HL-60 (cell line): ENCODE data around the gene ACP6.

Source experiments
- TF ChIP-seq, protein P1 (sequence below): IDR thresholded peaks from 2 replicates; pipeline ENCODE4 v1.6.1; 2012; ENCODE audit warnings: low read depth; ENCODE audit not compliant: insufficient replicate concordance
- TF ChIP-seq, protein P2 (sequence below): IDR thresholded peaks from one replicate; pipeline ENCODE4 v1.5.1; 2011; ENCODE audit warnings: low read length, control low read depth, inconsistent platforms; ENCODE audit not compliant: insufficient read depth

DNA sequence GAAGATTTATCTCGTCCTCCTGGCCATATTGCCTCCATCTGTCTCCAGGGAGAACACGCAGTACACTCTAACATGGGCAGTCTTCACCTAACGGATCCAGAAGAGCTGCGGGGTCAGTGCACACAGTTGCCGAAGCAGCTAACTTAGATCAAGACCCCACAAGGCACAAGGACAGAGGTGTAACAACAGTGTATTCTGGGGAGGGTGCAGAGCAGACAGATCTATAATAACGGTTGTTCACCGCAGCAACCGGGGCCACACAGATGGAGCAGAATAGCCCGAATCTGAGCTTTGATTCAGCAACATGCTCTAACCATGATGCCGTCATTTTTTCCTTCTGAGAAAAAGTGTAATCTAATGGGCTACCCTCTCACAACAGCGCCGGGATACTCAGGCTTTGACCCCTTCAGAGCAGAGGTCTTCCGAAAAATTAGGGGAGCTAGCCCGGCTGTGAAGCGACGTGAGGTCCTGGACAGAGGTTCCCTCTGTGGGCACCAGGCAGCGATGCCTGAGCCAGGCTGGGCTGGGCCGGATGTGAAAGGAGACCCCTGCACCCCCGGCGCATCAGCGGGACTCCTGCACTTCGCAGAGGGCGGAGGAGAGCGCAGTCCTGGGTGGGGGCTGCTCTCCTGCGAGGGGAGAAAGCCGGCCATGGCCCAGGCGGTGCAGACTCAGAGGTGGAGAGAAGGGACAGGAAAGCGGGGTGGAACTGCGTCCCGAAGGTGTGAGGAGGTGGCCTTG lies 71.5 kb downstream of the ACP6 start:
- TF ChIP-seq, protein P1, sequence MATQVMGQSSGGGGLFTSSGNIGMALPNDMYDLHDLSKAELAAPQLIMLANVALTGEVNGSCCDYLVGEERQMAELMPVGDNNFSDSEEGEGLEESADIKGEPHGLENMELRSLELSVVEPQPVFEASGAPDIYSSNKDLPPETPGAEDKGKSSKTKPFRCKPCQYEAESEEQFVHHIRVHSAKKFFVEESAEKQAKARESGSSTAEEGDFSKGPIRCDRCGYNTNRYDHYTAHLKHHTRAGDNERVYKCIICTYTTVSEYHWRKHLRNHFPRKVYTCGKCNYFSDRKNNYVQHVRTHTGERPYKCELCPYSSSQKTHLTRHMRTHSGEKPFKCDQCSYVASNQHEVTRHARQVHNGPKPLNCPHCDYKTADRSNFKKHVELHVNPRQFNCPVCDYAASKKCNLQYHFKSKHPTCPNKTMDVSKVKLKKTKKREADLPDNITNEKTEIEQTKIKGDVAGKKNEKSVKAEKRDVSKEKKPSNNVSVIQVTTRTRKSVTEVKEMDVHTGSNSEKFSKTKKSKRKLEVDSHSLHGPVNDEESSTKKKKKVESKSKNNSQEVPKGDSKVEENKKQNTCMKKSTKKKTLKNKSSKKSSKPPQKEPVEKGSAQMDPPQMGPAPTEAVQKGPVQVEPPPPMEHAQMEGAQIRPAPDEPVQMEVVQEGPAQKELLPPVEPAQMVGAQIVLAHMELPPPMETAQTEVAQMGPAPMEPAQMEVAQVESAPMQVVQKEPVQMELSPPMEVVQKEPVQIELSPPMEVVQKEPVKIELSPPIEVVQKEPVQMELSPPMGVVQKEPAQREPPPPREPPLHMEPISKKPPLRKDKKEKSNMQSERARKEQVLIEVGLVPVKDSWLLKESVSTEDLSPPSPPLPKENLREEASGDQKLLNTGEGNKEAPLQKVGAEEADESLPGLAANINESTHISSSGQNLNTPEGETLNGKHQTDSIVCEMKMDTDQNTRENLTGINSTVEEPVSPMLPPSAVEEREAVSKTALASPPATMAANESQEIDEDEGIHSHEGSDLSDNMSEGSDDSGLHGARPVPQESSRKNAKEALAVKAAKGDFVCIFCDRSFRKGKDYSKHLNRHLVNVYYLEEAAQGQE, result no peak
- TF ChIP-seq, protein P2, sequence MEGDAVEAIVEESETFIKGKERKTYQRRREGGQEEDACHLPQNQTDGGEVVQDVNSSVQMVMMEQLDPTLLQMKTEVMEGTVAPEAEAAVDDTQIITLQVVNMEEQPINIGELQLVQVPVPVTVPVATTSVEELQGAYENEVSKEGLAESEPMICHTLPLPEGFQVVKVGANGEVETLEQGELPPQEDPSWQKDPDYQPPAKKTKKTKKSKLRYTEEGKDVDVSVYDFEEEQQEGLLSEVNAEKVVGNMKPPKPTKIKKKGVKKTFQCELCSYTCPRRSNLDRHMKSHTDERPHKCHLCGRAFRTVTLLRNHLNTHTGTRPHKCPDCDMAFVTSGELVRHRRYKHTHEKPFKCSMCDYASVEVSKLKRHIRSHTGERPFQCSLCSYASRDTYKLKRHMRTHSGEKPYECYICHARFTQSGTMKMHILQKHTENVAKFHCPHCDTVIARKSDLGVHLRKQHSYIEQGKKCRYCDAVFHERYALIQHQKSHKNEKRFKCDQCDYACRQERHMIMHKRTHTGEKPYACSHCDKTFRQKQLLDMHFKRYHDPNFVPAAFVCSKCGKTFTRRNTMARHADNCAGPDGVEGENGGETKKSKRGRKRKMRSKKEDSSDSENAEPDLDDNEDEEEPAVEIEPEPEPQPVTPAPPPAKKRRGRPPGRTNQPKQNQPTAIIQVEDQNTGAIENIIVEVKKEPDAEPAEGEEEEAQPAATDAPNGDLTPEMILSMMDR, result no peak
